Activated T-cell treated with anti-CD3 and anti-CD28 coated beads, Interleukin-2, amount 50 U/mL, for 48 hours (primary cell): Measurements from ENCODE around the gene FUT3.

Experiments
- DNase-seq, 2 experiments: peaks; one replicate each; pipeline ENCODE4 v3.0.0-alpha.2; 2020

Gene FUT3

DNA sequence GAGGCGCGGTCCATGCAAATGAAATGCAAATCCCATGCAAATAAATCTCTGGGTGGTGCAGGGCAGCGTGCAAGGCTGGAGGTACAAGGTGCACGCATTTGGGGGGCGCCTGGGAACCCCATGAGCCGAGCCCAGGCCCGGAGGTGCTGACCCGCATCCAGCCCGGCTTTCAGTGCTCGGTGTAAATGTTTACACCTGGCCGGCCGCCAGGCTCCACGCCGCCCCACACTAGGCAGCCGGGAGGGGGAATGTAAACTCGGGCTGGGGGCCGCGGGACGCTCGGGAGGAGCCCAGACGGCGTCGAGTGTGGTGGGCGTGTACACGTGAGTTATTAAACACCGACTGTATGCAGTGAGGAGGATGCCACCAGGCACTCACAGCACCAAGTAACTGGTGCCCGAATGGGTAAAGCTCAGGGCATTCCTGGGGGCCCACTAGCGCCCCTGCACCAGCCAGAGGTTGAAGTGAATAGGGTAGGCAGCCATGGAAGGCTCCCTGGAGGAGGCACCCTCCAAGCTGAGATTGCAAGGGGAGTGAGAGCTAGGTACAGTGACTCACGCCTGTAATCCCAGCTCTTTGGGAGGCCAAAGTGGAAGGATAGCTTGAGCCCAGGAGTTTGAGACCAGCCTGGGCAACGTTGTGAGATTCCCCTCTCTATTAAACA is 28.9 kb downstream of the FUT3 start:
- DNase-seq, result no peak

DNA sequence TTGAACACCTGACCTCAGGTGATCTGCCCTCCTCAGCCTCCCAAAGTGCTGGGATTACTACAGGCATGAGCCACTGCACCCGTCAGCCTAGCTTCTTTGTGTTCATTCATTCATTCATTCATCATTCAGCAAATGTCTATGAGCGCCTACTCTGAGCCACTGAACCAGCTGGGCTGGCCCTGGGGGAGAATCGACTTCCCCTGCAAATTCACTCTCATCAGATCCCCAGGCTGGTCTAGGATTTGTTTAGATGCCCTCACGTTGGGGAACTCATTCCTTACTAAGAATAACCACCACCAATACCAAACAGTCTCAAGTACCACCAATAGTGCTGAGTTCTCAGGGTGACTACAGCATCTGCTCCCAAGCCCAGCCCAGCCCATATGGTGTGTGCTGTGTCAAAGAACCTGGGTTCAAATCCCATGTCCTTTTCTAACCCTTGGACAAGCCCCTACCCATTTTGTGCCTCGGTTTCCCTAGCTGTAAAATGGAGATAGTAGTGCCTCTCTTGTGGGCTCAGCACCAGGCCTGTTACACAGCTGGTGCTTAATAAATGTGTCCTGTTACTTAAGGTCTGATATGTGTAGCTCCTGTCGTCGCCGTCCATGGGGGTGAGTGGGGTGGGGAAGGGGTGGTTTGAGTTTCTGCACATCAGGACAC is 29.6 kb downstream of the FUT3 start:
- DNase-seq, result no peak

DNA sequence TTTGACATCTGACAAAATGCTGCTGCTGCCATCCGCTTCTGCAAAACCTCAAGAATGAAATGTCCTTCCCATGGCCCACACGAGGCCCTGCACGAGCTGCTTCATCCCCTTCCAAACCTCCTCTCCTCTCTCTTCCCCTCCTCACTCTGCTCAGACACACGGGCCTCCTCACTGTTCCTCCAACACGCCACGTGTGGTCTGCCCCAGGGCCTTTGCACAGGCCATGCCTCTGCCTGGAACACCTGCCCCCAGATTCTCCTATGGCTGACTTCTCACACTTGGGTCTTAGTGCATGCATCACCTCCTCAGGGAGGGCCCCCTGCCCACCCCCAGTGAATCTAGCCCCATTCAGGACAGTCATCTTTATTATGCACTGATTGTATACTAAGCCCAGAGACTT is 30.5 kb downstream of the FUT3 start:
- DNase-seq, result no peak

DNA sequence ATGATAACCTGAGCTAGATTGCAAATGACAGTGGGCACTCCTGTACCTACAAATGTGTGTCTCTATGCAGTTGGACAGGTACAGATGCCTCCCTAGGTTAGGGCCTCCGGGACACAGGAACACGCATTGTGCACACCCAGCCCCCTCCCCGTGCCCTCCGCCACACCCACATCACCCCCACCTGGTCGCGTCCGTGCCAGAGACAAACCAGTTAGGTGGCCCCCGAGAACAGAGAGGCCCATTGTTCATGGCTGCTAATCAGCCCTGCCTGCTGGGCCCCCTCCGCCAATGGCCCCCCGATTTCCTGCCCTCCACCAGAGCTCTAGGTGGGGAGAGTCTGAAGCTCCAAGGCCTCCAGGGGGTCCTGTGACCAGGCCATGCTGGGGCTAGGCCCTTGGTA is 32.7 kb downstream of the FUT3 start:
- DNase-seq, result no peak

DNA sequence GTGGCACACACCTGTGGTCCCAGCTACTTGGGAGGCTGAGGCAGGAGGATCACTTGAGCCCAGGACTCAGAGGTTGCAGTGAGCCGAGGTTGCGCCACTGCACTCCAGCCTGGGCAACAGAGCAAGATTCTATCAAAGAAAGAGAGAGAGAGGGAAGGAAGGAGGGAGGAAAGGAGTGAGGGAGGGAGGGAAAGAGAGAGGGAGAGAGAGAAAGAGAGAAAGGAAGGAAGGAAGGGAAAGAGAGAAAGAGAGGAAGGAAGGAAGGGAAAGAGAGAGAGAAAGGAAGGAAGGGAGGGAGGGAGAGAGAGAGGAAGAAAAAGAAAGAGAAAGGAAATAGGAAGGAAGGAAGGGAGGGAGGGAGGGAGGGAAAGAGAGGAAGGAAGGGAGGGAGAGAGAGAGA is 34.0 kb downstream of the FUT3 start:
- no peak for DNase-seq

DNA sequence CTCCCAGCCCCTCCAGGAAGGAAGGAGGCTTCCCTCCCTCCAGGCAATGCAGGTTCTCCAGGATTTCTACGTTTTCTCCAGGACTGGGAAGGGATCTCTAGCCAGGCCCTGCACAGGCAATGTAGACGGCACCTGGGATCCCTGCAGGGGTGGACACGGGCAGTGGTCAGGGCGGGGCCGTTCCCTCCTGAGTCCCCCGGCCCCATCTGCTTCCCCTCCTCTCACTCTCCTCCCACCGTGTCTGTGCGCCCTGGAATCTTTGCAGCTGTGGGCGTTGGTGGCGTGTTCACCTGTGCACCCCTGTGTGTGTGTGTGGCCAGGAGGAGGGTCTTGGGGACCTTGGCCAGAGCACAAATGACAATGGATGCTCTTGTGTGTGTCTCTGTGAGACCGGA is 36.4 kb downstream of the FUT3 start:
- DNase-seq, result no peak

DNA sequence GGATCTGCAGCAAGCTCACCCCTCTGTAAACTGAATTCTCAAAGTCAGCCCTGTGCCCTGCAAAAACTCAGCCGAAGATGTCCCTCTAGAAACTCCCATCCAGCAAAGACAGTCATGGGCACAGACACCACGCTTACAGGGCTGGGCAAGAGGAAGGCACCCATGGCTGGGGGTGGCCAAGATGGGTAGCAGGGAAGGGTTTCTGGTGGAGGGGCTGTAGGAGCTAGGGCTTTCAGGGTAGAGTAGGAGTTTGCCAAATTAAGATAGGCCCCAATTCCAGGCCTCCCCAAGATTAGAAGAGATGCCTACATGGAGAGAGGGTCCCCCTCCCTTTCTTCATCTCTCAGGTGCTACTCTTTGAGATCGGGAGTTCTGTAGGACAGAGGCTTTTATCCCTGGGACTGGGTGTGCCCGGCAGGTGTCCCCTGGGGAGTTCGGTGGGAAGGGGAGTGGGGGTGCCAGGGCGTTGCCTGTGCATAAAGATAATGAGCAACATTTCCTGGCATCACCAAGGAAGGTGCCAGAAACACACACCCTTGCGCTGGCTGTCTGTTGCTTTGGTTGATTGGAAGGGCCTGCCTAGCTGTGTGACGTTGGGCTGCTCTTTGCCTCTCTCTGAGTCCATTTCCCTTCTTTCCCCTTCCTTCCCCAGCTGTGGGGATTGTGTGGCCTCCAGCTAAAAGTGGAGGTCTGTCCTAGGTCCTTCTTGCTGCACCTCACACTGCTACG is 37.0 kb downstream of the FUT3 start:
- no peak for DNase-seq

DNA sequence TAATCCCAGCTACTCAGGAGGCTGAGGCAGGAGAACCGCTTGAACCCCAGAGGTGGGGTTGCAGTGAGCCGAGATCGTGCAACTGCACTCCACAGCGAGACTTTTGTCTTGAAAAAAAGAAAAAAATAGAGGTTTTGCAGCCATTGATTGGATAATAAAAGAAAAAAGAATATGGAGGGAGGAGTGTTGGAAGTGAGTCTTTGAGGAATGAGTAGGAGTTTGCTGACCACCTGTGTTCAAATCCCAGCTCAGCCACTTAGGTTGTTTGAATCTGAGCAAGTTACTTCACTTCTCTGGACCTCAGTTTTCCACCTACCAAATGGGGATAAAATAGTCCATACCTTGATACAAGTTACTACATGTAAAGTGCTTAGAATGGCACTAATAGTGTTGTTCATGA is 40.1 kb downstream of the FUT3 start:
- DNase-seq, result no peak

DNA sequence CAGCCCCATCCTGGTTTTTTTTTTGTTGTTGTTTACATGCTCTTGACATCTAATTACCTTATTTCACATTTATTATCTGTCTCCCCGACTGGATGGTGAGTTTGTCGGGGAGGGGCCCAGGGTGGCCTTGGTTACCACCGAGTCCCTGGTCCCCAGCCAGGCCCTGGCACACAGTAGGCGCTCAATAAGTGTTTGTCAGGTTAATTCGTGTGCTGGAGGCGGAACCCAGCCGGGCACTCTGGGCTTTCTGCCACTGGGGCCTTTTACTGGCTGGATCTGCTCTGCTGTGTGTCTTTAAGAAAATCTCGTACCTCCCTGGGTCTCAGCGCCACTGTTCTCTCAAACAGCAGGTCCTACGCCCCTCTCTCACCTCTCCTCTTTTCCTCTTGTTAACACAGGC is 41.8 kb downstream of the FUT3 start:
- DNase-seq, result no peak

DNA sequence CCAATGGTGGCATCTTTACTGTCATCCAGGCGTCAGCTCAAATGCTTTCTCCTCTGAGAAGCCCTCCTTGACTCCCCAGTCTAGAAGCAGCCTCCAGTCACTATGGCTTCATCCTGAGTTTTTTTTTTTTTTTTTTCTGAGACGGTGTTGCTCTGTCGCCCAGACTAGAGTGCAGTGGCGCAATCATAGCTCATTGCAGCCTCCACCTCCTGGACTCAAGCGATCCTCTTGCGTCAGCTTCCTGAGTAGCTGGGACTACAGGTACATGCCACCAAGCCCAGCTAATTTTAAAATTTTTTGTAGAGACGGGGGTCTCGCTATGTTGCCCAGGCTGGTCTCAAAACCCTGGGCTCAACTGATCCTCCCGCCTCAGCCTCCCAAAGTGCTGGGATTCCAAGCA is 42.2 kb downstream of the FUT3 start:
- DNase-seq, result no peak

DNA sequence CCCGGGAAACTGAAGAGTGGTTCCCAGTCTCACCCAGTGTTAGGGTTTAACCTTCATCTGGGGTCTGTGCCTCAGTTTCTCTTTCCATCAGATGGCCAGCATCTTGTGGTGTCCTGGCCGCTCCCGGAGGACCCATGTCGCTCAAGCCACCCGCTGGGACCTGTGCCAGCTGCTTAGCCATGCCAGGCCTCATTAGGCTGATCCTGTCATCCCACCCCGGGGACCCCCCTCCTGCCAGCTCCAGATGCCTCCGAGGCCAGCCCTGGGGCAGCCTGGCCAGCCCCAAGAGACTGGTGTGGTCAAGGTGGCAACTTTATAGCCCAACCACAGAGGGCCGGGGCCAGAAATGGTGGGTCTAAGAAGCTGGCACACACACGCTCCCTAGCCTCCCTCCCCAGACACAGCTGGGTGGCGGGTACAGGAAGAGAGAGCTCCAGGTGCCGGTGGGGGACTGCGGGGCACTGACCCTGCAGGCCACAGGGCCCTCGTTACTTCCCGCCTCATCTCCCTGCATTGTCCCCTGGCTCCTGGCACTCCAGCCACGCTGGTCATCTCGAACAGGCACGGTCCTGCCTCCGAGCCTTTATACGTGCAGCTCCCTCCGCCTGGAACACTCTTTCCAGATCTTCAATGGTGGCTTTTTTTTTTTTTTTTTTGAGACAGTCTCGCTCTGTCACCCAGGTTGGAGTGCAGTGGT is 43.0 kb downstream of the FUT3 start:
- DNase-seq, result no peak

DNA sequence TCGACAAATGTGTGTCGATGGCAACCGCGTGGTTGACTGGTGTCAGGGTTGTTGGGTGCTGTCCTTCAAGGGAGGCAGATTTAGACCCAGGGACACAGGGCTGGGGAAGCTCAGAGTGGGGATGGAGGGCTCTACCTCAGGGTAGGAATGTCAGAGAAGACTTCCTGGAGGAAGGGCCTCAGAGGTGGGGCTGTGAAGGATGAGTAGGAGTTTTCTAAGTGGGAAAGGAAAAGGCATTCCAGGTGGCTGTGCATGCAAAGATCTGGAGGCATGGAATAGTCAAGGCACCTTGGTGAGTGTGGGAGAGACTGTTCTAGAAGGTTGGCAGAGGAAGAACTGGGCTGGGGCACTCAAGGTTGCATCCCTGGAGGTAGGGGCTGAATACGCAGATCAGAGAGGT is 44.3 kb downstream of the FUT3 start:
- DNase-seq, result no peak

DNA sequence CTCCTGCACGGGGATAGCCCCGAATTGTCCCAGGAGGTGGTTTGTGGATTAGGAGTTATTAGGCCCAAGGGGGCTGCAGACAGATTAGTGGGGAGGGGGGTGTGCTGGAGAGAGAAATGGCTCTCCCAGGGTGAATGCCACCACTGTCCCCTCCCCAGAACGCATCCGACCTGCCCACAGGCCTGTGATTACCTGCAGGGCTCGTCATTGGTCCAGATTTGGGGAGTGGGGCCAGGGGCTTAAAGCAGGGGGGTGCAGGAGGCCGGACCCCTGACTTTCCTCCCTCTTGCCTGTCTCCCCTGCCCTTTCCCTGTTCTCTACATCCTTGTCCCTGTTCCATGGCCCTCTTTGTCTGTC is 45.1 kb downstream of the FUT3 start:
- DNase-seq, result no peak

DNA sequence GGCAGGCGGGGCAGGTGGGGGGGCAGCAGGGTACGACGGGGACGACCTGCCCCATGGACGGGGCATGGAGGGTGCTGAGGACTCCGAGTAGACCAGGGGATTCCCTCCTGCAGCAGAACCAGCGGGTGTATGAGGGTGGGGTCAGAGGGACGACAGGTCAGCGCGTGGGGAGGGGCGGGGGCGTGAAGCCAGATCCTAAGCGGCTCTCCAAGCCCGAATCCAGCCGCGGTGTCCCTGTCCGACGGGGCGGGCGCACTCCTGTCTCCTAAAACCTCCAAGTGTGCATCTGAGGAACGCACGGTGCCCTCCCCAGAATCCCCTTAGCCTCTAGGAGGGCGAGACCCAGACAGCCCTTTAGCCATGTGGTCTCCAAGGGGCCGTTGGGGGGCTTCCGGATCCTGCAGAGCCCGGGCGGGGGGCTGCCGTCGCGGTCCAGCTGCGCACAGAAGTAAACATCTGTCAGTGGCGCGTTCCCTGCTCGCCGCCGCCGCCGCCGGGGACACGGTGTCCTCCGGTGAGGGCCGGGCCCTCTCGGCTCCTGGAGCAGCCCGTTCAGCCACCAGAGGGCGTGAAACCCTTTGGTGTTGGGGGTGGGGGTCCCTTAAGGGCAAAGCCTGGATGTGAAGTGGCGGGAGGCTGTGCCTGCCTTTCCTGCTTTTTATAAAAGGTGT is 45.7 kb downstream of the FUT3 start:
- DNase-seq, result peak; percentile 78 to 80

DNA sequence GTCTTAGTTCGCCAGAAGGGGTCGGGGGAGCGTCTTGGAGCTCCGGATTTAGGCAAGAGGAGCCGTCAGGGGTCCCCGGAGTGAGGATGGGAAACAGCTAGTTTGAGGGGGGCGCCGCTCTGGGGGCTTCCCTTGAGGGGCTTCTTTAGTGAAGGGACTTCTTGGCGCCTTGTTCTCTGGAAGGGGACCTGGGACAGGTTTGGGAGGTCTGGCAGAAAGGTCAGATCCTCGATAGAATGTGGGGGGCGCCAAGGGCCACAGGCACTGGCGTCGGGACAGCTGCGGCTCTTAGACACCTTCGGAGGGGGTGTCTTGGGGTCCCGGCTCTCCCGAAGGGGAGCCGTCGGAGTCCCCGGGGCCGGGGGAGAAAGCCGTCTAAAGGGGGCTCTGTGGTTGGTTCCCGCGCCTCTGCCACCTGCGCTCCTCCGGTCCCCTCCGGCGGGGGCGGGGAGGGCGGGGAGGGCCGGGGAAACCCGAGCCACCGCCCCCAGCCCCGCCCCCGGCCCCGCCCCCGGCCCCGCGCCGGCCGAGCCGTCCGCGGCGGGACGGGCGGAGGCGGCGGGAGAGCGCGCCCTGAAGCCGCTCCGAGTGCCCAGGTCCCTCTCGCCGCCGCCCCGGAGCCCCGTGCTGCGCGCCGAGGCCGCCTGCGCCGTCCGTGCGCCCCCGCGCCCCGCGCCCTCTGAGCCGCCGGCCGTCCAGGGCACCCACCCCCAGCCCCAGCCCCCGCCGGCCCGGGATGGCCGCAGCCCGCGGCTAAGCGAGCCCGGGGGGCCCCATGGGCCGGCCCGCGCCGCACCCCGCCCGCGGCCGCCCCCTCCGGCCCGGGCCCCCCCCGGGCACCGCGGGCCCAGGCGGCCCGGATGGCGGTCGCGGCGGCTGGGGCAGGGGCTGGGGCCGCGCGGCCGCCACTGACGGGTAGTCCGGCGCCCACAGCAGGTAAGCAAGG is 46.5 kb downstream of the FUT3 start, which contains the start of gene NRTN:
TSS of gene NRTN (plus strand) at position 552 of the 946 bp plus-strand sequence. CDS start 19,099 bp downstream, outside the sequence.
- DNase-seq, result peak; percentile 58 to 68

DNA sequence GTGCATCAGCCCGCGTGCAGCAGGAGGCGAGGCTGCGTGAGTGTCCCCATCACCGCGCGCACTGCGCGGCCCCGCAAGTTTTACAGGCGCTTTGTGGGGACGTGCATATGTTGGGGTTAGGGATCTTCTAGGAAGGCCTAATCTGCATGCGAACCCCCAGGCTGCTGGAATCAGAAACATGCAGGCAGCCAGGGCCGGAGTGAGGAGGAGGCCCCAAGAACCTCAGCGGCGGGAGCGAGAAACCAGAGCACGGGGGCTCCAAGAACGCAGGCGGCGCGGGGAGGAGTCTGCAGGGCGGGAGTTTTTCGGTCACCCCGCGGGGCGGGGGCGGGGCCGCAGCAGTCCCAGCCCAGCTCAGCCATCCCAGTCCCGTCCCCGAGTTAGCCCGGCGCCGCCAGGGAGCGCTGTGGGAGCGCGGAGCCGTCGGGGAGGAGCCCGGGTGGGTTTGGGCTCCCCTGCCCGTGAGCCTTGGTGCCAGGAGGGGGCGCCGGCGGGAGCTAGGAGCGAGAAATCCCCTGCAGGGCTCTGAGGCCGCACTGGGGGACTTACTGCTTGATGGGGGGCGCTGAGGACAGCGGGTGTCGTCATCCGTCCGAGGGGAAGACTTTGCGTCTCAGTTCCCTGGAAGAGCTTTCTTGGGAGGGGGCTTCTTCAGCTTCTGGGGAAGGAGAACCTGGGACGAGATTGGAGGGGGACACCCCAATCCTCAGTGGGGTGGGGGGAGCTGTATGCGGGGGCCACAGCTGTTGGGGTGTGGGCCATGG is 47.3 kb downstream of the FUT3 start:
- DNase-seq, result peak; percentile 98 to 99

DNA sequence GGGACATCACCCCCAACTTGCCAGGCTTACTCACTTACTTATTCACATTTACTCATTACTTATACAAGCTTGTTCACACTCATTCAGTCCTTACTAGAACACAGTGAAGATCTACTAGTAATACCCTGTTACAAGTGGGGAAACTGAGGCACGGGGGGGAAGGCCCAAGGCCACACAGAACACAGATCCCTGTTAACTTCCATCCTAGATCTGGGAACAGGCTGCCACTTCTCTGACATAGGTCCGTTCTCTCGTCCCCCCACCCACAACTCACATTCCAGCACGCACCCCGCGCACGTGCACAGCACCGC is 47.9 kb downstream of the FUT3 start:
- DNase-seq, result no peak

DNA sequence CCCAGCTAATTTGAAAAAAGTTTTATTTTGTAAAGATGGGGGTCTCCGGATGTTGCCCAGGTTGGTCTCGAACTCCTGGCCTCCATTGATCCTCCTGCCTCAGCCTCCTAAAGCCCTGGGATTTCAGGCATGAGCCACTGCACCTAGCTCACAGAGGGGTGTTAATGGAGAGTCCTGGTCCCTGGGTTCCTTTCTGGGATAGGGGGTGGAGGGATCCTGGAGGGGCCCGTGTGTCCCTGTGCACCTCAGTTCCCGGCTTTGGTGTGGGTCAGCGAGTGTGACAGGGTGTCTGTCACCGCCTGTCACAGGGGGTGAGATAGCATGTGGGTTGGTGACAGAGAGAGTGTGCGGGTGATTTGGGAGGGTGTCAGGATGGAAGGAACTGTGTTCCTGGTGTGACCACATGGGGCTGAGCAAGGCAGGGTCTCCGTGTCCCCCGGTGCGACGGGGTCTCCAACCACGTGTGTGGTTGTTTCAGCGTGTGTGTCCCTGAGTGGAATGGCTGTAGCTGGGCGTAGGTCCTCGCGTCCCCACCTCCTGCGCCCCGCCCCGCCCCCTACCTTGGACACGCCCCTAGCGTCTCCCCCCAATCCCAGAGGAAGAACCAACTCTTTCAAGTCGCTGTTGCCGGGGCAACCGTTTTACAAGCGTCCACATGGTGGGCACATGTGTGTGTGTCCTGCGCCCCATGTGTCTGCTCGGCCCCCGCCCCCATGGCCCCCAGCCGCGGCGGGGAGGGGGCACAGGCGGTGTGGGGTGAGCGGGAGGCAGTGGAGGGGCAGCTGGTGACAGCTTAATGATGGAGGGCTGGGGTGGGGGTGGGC is 49.2 kb downstream of the FUT3 start:
- peak in 1 of 2 experiments; percentile 47 for DNase-seq

DNA sequence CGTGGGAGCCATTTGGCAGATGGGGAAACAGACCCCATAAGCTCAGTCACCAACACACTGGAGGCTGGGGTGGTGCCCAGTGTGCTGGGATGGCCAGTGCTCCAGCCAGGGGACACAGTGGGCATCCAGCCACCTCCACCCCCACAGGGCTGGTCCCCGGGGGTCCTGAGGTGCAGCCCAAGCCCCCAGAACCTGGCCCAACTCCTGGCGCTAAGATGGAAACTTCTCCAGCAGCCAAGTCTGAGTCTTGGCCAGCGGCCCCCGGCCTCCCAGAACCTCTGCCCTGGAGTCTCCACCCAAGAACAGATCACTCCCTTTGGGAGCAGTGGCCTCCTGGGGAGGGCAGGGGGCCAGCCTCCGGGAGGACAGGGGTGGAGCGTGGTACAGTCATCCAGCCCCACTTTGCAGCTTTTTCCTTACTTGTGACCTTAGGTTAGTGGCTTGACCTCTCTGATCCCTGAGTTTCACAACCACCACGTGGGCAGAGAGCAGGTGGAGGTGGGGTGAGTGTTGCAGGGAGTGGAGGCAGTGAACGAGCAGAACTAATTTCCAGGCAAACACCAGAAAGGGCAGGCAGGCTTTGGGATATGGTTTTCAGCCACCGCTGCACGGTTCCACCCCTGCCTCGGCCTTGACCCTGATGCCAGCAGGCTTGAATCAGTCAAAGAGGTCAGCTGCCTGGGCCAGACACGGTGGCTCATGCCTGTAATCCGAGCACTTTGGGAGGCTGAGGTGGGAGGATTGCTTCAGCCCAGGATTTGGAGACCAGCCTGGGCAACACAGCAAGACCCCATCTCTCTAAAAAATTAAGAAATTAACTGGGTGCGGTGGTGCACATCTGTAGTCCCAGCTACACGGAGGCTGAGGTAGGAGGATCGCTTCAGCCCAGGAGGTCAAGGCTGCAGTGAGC is 50.6 kb downstream of the FUT3 start:
- DNase-seq, result no peak
